ENCODE results near the gene TMEM247. TPM values are rescaled to one million over a fixed set of nuclear protein-coding genes. Genes with fewer than 3 reads are reported as not detected.

The TMEM247 gene
- total RNA-seq, 1 donor from 2014 or later: not detected

- no peak for DNase-seq (ENCODE audit: low read depth)
- H3K4me3 ChIP-seq (ENCODE audit: low read depth, low read length): no peak overlapping the region
- no peaks in the 10 kb centered on the region for H3K27me3 ChIP-seq (ENCODE audit: control insufficient read depth, insufficient read depth, low read length)
- no peaks in the 10 kb centered on the region for H3K36me3 ChIP-seq (ENCODE audit: control insufficient read depth, insufficient read depth, low read length)
- TF ChIP-seq CTCF (IDR thresholded peaks at IDR 0.05; ENCODE audit: insufficient read depth, low read length, poor library complexity, severe bottlenecking): no peak
Measured at GRCh38 chr2:46485002-46485401, 5.6 kb downstream of the TMEM247 start.

- Histone ChIP-seq H3K36me3 (ENCODE audit: control insufficient read depth, insufficient read depth, low read length) (no peaks in the 10 kb centered on the region), H3K27me3 (ENCODE audit: control insufficient read depth, insufficient read depth, low read length) (no peaks in the 10 kb centered on the region), H3K4me3 (ENCODE audit: low read depth, low read length) (no peak overlapping the region)
- no peak for TF ChIP-seq CTCF (IDR thresholded peaks at IDR 0.05; ENCODE audit: insufficient read depth, low read length, poor library complexity, severe bottlenecking)
- no peak for DNase-seq (ENCODE audit: low read depth)
Measured at GRCh38 chr2:46486436-46486835, 7.1 kb downstream of the TMEM247 start.

- no peak for TF ChIP-seq CTCF (IDR thresholded peaks at IDR 0.05; ENCODE audit: insufficient read depth, low read length, poor library complexity, severe bottlenecking)
- Histone ChIP-seq H3K36me3 (ENCODE audit: control insufficient read depth, insufficient read depth, low read length) (no peaks in the 10 kb centered on the region), H3K4me3 (ENCODE audit: low read depth, low read length) (no peak overlapping the region), H3K27me3 (ENCODE audit: control insufficient read depth, insufficient read depth, low read length) (no peaks in the 10 kb centered on the region)
- DNase-seq (ENCODE audit: low read depth): no peak
Measured at GRCh38 chr2:46487667-46488335, 8.4 kb downstream of the TMEM247 start.

- Histone ChIP-seq H3K36me3 (ENCODE audit: control insufficient read depth, insufficient read depth, low read length) (no peaks in the 10 kb centered on the region), H3K4me3 (ENCODE audit: low read depth, low read length) (no peak overlapping the region), H3K27me3 (ENCODE audit: control insufficient read depth, insufficient read depth, low read length) (no peaks in the 10 kb centered on the region)
- DNase-seq (ENCODE audit: low read depth): no peak
- no peak for TF ChIP-seq CTCF (IDR thresholded peaks at IDR 0.05; ENCODE audit: insufficient read depth, low read length, poor library complexity, severe bottlenecking)
Measured at GRCh38 chr2:46488389-46488788, 9.0 kb downstream of the TMEM247 start.

- no peak for TF ChIP-seq CTCF (IDR thresholded peaks at IDR 0.05; ENCODE audit: insufficient read depth, low read length, poor library complexity, severe bottlenecking)
Measured at GRCh38 chr2:46489423-46490174, 10.2 kb downstream of the TMEM247 start.

More at GRCh38 chr2:46489423-46490174, 10.2 kb downstream of the TMEM247 start:
- H3K27me3 ChIP-seq (ENCODE audit: control insufficient read depth, insufficient read depth, low read length): no peaks in the 10 kb centered on the region
- no peak overlapping the region for H3K4me3 ChIP-seq (ENCODE audit: low read depth, low read length)
- no peak for DNase-seq (ENCODE audit: low read depth)
- H3K36me3 ChIP-seq (ENCODE audit: control insufficient read depth, insufficient read depth, low read length): no peaks in the 10 kb centered on the region

All from kidney epithelial cell (primary cell).